HCT116 (cell line): ENCODE data around the gene COL23A1. TPM values are rescaled to one million over a fixed set of nuclear protein-coding genes. Genes with fewer than 3 reads are reported as not detected.

Source experiments
- ATAC-seq: fragments of 200-7000 bp; cut with Tn5 transposase; 2 replicates; pipeline ENCODE4 v1.9.1; 2020; ENCODE audit warnings: mild to moderate bottlenecking, moderate library complexity
- BruUV-seq: library from RNA; stranded (reverse); fragments of 400-500 nt; replicated peaks from 2 replicates; lab custom pipeline; 2021; lab: Mats Ljungman, UMichigan
- CTCF ChIA-PET: fragments of 300-600 bp; sonication (Branson Sonifier 250); formaldehyde crosslinking; loops from one replicate; lab custom pipeline; 2021; ENCODE audit warnings: antibody characterized with exemption; lab: Charles Lee
- POLR2A ChIA-PET: fragments of 300-600, 350-600 bp; sonication (Branson Sonifier 250); formaldehyde crosslinking; loops from one replicate; lab custom pipeline; 2021; ENCODE audit warnings: antibody characterized with exemption; lab: Charles Lee
- RAD21 ChIA-PET, 2 experiments: fragments of 300-600 bp; sonication (Branson Sonifier 250); formaldehyde crosslinking; loops; one replicate each; lab custom pipeline; 2023; ENCODE audit warnings: low total read pairs in 2 of 2; ENCODE audit not compliant: uncharacterized antibody in 2 of 2, unreplicated experiment in 2 of 2, low non-redundant PET in 1 of 2; lab: Charles Lee
- DNase-seq: peaks from one replicate; pipeline ENCODE4 v3.0.0-alpha.2; 2010; ENCODE audit warnings: low read depth, low spot score
- H2AFZ ChIP-seq: fragments of 200-600 bp; shearing (Covaris generic), sonication (generic); 2 replicates; pipeline ENCODE4 v1.6.1; 2017; ENCODE audit warnings: low read depth, mixed run types, mixed read lengths, antibody characterized with exemption, low read length; ENCODE audit not compliant: poor library complexity, severe bottlenecking
- H3K27ac ChIP-seq: 2 replicates; pipeline ENCODE4 v1.5.1; 2012; ENCODE audit warnings: low read depth, low read length
- H3K27me3 ChIP-seq: fragments of 200-600 bp; sonication (generic); 2 replicates; pipeline ENCODE4 v1.6.1; 2016; ENCODE audit warnings: mixed run types, low read length, mixed read lengths; ENCODE audit not compliant: insufficient read depth
- H3K36me3 ChIP-seq, 2 experiments: fragments of 200-500 bp in 1 of 2; fragments of 200-600 bp in 1 of 2; sonication (Bioruptor generic) in 1 of 2; sonication (generic) in 1 of 2; 2 replicates each; pipeline versions ENCODE4 v1.5.1 to v1.6.1; 2014 to 2016; ENCODE audit warnings: low read length in 2 of 2, inconsistent platforms in 1 of 2, mixed read lengths in 1 of 2, mixed run types in 1 of 2; ENCODE audit not compliant: insufficient read depth in 2 of 2, control insufficient read depth in 1 of 2
- H3K4me1 ChIP-seq, 2 experiments: fragments of 200-600 bp in 1 of 2; sonication (generic) in 1 of 2; 2 replicates each; pipeline versions ENCODE4 v1.5.1 to v1.6.1; 2012 to 2017; ENCODE audit warnings: low read length in 2 of 2, inconsistent platforms in 1 of 2, mild to moderate bottlenecking in 1 of 2, mixed read lengths in 1 of 2, mixed run types in 1 of 2, moderate library complexity in 1 of 2; ENCODE audit not compliant: insufficient read depth in 2 of 2, control insufficient read depth in 1 of 2
- H3K4me2 ChIP-seq: fragments of 200-600 bp; sonication (generic); 2 replicates; pipeline ENCODE4 v1.6.1; 2017; ENCODE audit warnings: mixed run types, low read length, mixed read lengths
- H3K4me3 ChIP-seq, 2 experiments: fragments of 200-600 bp in 1 of 2; sonication (generic) in 1 of 2; replicated peaks in 1 of 2; 2 replicates each; pipeline ENCODE4 v1.5.1; 2011 to 2016; ENCODE audit warnings: low read length in 2 of 2, control low read depth in 1 of 2, low read depth in 1 of 2, mild to moderate bottlenecking in 1 of 2, mixed read lengths in 1 of 2, mixed run types in 1 of 2
- H3K79me2 ChIP-seq: fragments of 200-600 bp; sonication (generic); 2 replicates; pipeline ENCODE4 v1.6.1; 2017; ENCODE audit warnings: mild to moderate bottlenecking, mixed run types, low read length, moderate library complexity, mixed read lengths; ENCODE audit not compliant: insufficient read depth
- H3K9ac ChIP-seq: fragments of 200-600 bp; sonication (generic); 2 replicates; pipeline ENCODE4 v1.6.1; 2016; ENCODE audit warnings: low read length, mixed read lengths
- H3K9me2 ChIP-seq: fragments of 200-600 bp; sonication (generic), shearing (Covaris generic); 2 replicates; pipeline ENCODE4 v1.6.1; 2017; ENCODE audit warnings: mixed run types, mild to moderate bottlenecking, moderate library complexity; ENCODE audit not compliant: insufficient read depth
- H3K9me3 ChIP-seq, 2 experiments: fragments of 200-500 bp in 1 of 2; fragments of 200-600 bp in 1 of 2; sonication (Bioruptor generic) in 1 of 2; sonication (generic) in 1 of 2; 2 replicates each; pipeline ENCODE4 v1.6.1; 2014 to 2017; ENCODE audit warnings: low read length in 2 of 2, mixed read lengths in 2 of 2, inconsistent platforms in 1 of 2, low read depth in 1 of 2, mild to moderate bottlenecking in 1 of 2, mixed run types in 1 of 2, moderate library complexity in 1 of 2; ENCODE audit not compliant: control insufficient read depth in 1 of 2, insufficient read depth in 1 of 2
- H4K20me1 ChIP-seq: fragments of 200-600 bp; sonication (generic), shearing (Covaris generic); 2 replicates; pipeline ENCODE4 v1.6.1; 2017; ENCODE audit warnings: mixed run types, mild to moderate bottlenecking, moderate library complexity; ENCODE audit not compliant: insufficient read depth
- CBX3 ChIP-seq: IDR thresholded peaks from 2 replicates; pipeline ENCODE4 v1.6.1; 2012; ENCODE audit warnings: low read depth
- ELF1 ChIP-seq: IDR thresholded peaks from 2 replicates; pipeline ENCODE4 v1.6.1; 2012; ENCODE audit warnings: low read depth, borderline replicate concordance
- EZH2phosphoT487 ChIP-seq: fragments of 200-600 bp; IDR thresholded peaks from 2 replicates; pipeline ENCODE4 v1.6.1; 2018; ENCODE audit warnings: antibody characterized with exemption, borderline replicate concordance
- MAX ChIP-seq: IDR thresholded peaks from 2 replicates; pipeline ENCODE4 v1.6.1; 2012
- POLR2AphosphoS5 ChIP-seq: IDR thresholded peaks from 2 replicates; pipeline ENCODE4 v1.6.1; 2011; ENCODE audit warnings: mild to moderate bottlenecking, low read depth, low read length, moderate library complexity
- RAD21 ChIP-seq: IDR thresholded peaks from 2 replicates; pipeline ENCODE4 v1.6.1; 2012; ENCODE audit warnings: low read depth, mild to moderate bottlenecking
- SIN3A ChIP-seq: IDR thresholded peaks from 2 replicates; pipeline ENCODE4 v1.6.1; 2012; ENCODE audit warnings: low read depth
- YY1 ChIP-seq: IDR thresholded peaks from 2 replicates; pipeline ENCODE4 v1.6.1; 2011; ENCODE audit warnings: low read length, low read depth, moderate library complexity, mild to moderate bottlenecking; ENCODE audit not compliant: insufficient replicate concordance; ENCODE audit errors: extremely low read depth
- ZFX ChIP-seq: fragments of 450-650 bp; IDR thresholded peaks from 2 replicates; pipeline ENCODE4 v1.6.1; 2017
- intact Hi-C: fragments of 100-400 bp; cut with micrococcal nuclease; formaldehyde crosslinking; loops from 2 replicates; pipeline ENCODE4 v1.10.0; 2022
- total RNA-seq: library from RNA; stranded (reverse); gene quantifications from one replicate; pipeline ENCODE4 v1.2.1, GENCODE V29; 2021; ENCODE audit not compliant: unreplicated experiment
- TF ChIP-seq, protein P1 (sequence below): IDR thresholded peaks from 2 replicates; pipeline ENCODE4 v1.6.1; 2012; ENCODE audit warnings: low read depth

Gene COL23A1
- total RNA-seq, 1 experiment from 2014 or later: not detected

GRCh38 chr5:178457471-178457870 is 132.7 kb downstream of the COL23A1 start:
- no peak for ATAC-seq

More at GRCh38 chr5:178457471-178457870, 132.7 kb downstream of the COL23A1 start:
- no peak overlapping the region for H3K4me2 ChIP-seq
- H3K9me2 ChIP-seq: no peaks in the 10 kb centered on the region
- ChIA-PET POLR2A (no interaction called here), CTCF (no interaction called here), RAD21 (no interaction called here)
- H3K9me3 ChIP-seq: no peaks in the 10 kb centered on the region
- H3K79me2 ChIP-seq: no peaks in the 10 kb centered on the region
- no TSS peak for BruUV-seq
- H4K20me1 ChIP-seq: no peaks in the 10 kb centered on the region
- H2AFZ ChIP-seq: no peak overlapping the region
- no peaks in the 10 kb centered on the region for H3K36me3 ChIP-seq
- no peak for DNase-seq
- no peak overlapping the region for H3K4me3 ChIP-seq
- no peak overlapping the region for H3K9ac ChIP-seq
- intact Hi-C loops: no loop called here
- TF ChIP-seq RAD21 (no peak), MAX (no peak), SIN3A (no peak), ZFX (no peak), POLR2AphosphoS5 (no peak), YY1 (no peak), ELF1 (no peak), EZH2phosphoT487 (no peak), CBX3 (no peak)
- TF ChIP-seq, protein P1, sequence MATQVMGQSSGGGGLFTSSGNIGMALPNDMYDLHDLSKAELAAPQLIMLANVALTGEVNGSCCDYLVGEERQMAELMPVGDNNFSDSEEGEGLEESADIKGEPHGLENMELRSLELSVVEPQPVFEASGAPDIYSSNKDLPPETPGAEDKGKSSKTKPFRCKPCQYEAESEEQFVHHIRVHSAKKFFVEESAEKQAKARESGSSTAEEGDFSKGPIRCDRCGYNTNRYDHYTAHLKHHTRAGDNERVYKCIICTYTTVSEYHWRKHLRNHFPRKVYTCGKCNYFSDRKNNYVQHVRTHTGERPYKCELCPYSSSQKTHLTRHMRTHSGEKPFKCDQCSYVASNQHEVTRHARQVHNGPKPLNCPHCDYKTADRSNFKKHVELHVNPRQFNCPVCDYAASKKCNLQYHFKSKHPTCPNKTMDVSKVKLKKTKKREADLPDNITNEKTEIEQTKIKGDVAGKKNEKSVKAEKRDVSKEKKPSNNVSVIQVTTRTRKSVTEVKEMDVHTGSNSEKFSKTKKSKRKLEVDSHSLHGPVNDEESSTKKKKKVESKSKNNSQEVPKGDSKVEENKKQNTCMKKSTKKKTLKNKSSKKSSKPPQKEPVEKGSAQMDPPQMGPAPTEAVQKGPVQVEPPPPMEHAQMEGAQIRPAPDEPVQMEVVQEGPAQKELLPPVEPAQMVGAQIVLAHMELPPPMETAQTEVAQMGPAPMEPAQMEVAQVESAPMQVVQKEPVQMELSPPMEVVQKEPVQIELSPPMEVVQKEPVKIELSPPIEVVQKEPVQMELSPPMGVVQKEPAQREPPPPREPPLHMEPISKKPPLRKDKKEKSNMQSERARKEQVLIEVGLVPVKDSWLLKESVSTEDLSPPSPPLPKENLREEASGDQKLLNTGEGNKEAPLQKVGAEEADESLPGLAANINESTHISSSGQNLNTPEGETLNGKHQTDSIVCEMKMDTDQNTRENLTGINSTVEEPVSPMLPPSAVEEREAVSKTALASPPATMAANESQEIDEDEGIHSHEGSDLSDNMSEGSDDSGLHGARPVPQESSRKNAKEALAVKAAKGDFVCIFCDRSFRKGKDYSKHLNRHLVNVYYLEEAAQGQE: no peak
- no peaks in the 10 kb centered on the region for H3K27me3 ChIP-seq
- peaks cover 0 to 3% of the 10 kb centered on the region in 2 experiments; a peak in 1 of 4 replicates for H3K4me1 ChIP-seq
- no peak overlapping the region for H3K27ac ChIP-seq
